Endodermal cell (in vitro differentiated cells): ENCODE measurements around the gene ZFYVE9. TPM values are rescaled to one million over a fixed set of nuclear protein-coding genes. Genes with fewer than 3 reads are reported as not detected.

Source experiments
- DNase-seq: peaks from one replicate; pipeline ENCODE4 v3.0.0-alpha.2; 2017
- H3K27ac ChIP-seq: 2 replicates; pipeline ENCODE4 v1.5.1; 2013; ENCODE audit warnings: mild to moderate bottlenecking, low read depth, low read length, moderate library complexity
- H3K27me3 ChIP-seq: 2 replicates; pipeline ENCODE4 v1.6.1; 2013; ENCODE audit warnings: mild to moderate bottlenecking, low read length, moderate library complexity; ENCODE audit not compliant: insufficient read depth, control insufficient read depth, poor library complexity, severe bottlenecking
- H3K36me3 ChIP-seq: 2 replicates; pipeline ENCODE4 v1.7.0; 2013; ENCODE audit warnings: mild to moderate bottlenecking, low read length, moderate library complexity; ENCODE audit not compliant: control insufficient read depth, insufficient read depth
- H3K4me1 ChIP-seq: one replicate; pipeline ENCODE4 v1.7.0; 2013; ENCODE audit warnings: low read length; ENCODE audit not compliant: control insufficient read depth, insufficient read depth
- H3K4me3 ChIP-seq: 2 replicates; pipeline ENCODE4 v1.5.1; 2013; ENCODE audit warnings: mild to moderate bottlenecking, low read length, moderate library complexity
- H3K9ac ChIP-seq: 2 replicates; pipeline ENCODE4 v1.6.1; 2013; ENCODE audit warnings: mild to moderate bottlenecking, low read length, moderate library complexity; ENCODE audit not compliant: poor library complexity, severe bottlenecking; ENCODE audit errors: extremely low read depth
- H3K9me3 ChIP-seq: 2 replicates; pipeline ENCODE4 v1.6.1; 2013; ENCODE audit warnings: mild to moderate bottlenecking, low read length, moderate library complexity; ENCODE audit not compliant: control insufficient read depth
- H3K27ac Mint-ChIP-seq: 2 replicates; pipeline ENCODE4 v1.8.0; 2020; ENCODE audit warnings: mixed read lengths
- H3K27me3 Mint-ChIP-seq: 2 replicates; pipeline ENCODE4 v1.8.0; 2021; ENCODE audit warnings: mild to moderate bottlenecking, mixed read lengths; ENCODE audit not compliant: insufficient read depth
- H3K36me3 Mint-ChIP-seq: 2 replicates; pipeline ENCODE4 v1.8.0; 2020; ENCODE audit warnings: low read depth, mixed read lengths
- H3K4me1 Mint-ChIP-seq: 2 replicates; pipeline ENCODE4 v1.8.0; 2020; ENCODE audit warnings: mixed read lengths
- H3K4me3 Mint-ChIP-seq: 2 replicates; pipeline ENCODE4 v1.8.0; 2020; ENCODE audit warnings: mild to moderate bottlenecking, moderate library complexity, mixed read lengths
- H3K9me3 Mint-ChIP-seq: 2 replicates; pipeline ENCODE4 v1.8.0; 2020; ENCODE audit warnings: mild to moderate bottlenecking, mixed read lengths
- WGBS, 2 experiments: methylation state at CpG; one replicate each; pipeline versions ENCODE4 v1.1.5 to v1.1.7; 2013; ENCODE audit warnings: missing lambda C conversion rate in 2 of 2, mixed read lengths in 1 of 2; ENCODE audit not compliant: insufficient coverage in 1 of 2, insufficient read length in 1 of 2; 5-methylcytosine and 5-hydroxymethylcytosine counted together
- total RNA-seq, 2 donors: library from RNA; stranded (reverse); fragmentation: NEBNext Ultra II Directional in 1 of 2; extraction: Animal tissue kit (Norgen Biotek cat#: 25700) in 1 of 2; gene quantifications; 2 replicates in 1 of 2; 3 replicates in 1 of 2; pipeline ENCODE4 v1.2.1, GENCODE V29; 2021
- TF ChIP-seq, protein P1 (sequence below): fragments of 200-600 bp; sonication (generic); conservative IDR thresholded peaks from 2 replicates; pipeline ENCODE4 v1.5.0; 2021; ENCODE audit warnings: antibody characterized with exemption, mild to moderate bottlenecking

ZFYVE9 gene
- total RNA-seq, 2 donors from 2014 or later: 34.3 to 40.5 TPM

GRCh38 chr1:52210044-52210443 is 68.2 kb downstream of the ZFYVE9 start:
- H3K9me3 Mint-ChIP-seq: no peaks in the 10 kb centered on the region
- H3K4me3 Mint-ChIP-seq: no peak overlapping the region
- no peaks in the 10 kb centered on the region for H3K27me3 Mint-ChIP-seq
- no peak overlapping the region for H3K27ac Mint-ChIP-seq
- Histone ChIP-seq H3K4me3 (no peak overlapping the region), H3K9me3 (peaks cover 6% of the 10 kb centered on the region), H3K27ac (no peak overlapping the region), H3K36me3 (no peaks in the 10 kb centered on the region), H3K9ac (no peak overlapping the region), H3K4me1 (no peaks in the 10 kb centered on the region), H3K27me3 (no peaks in the 10 kb centered on the region)
- WGBS, 2 experiments: 95 to 96% methylated on average over 2 to 3 of the region's 3 CpGs
- H3K4me1 Mint-ChIP-seq: peaks cover 4% of the 10 kb centered on the region
- H3K36me3 Mint-ChIP-seq: no peaks in the 10 kb centered on the region
- no peak for DNase-seq
- TF ChIP-seq, protein P1, sequence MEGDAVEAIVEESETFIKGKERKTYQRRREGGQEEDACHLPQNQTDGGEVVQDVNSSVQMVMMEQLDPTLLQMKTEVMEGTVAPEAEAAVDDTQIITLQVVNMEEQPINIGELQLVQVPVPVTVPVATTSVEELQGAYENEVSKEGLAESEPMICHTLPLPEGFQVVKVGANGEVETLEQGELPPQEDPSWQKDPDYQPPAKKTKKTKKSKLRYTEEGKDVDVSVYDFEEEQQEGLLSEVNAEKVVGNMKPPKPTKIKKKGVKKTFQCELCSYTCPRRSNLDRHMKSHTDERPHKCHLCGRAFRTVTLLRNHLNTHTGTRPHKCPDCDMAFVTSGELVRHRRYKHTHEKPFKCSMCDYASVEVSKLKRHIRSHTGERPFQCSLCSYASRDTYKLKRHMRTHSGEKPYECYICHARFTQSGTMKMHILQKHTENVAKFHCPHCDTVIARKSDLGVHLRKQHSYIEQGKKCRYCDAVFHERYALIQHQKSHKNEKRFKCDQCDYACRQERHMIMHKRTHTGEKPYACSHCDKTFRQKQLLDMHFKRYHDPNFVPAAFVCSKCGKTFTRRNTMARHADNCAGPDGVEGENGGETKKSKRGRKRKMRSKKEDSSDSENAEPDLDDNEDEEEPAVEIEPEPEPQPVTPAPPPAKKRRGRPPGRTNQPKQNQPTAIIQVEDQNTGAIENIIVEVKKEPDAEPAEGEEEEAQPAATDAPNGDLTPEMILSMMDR: no peak

DNA sequence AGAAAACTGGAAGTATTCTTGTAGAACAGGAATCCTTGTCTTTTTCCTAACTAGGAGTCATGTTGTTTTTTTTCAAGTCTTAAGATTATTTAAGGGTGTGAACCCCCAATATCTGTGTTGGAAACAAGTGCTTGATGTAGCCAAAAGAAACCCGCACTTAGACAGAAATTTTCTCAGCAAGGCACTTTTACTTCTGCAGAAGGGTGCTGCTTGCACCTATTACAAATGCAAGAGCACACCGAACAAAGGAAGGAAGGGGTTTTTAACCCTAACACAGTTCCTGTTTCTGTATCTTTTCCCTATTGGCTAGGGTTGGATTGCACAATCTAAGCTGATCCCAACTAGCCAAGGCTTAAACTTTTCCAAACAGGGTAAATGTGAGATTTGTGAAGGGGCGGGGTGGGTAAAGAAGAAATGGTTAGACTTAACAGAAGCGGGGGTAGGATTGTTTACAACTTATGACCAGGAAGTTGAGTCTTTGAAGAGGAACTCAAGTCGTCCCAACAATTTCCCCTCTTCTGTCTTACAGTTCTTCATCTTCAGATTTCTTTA is 75.1 kb downstream of the ZFYVE9 start:
- H3K4me3 ChIP-seq: peak overlapping the region; percentile 36
- no peak overlapping the region for H3K27ac Mint-ChIP-seq
- H3K36me3 Mint-ChIP-seq: peaks cover 43% of the 10 kb centered on the region
- no peak overlapping the region for H3K9ac ChIP-seq
- H3K9me3 Mint-ChIP-seq: peaks cover 34% of the 10 kb centered on the region
- H3K27me3 ChIP-seq: no peaks in the 10 kb centered on the region
- H3K9me3 ChIP-seq: peaks cover 54% of the 10 kb centered on the region
- DNase-seq: no peak
- no peak overlapping the region for H3K27ac ChIP-seq
- WGBS, 2 experiments: 93 to 94% methylated on average over 5 of the region's 5 CpGs
- H3K4me1 ChIP-seq: no peaks in the 10 kb centered on the region
- TF ChIP-seq, protein P1: no peak
- H3K4me3 Mint-ChIP-seq: no peak overlapping the region
- peaks cover 2% of the 10 kb centered on the region for H3K4me1 Mint-ChIP-seq
- H3K36me3 ChIP-seq: peaks cover 23% of the 10 kb centered on the region
- H3K27me3 Mint-ChIP-seq: no peaks in the 10 kb centered on the region

- Mint-ChIP-seq H3K4me1 (peaks cover 11% of the 10 kb centered on the region), H3K27ac (no peak overlapping the region), H3K4me3 (no peak overlapping the region), H3K36me3 (peaks cover 49% of the 10 kb centered on the region), H3K27me3 (no peaks in the 10 kb centered on the region), H3K9me3 (peaks cover 34% of the 10 kb centered on the region)
- Histone ChIP-seq H3K9me3 (peaks cover 46% of the 10 kb centered on the region), H3K27me3 (no peaks in the 10 kb centered on the region), H3K36me3 (no peaks in the 10 kb centered on the region), H3K4me1 (no peaks in the 10 kb centered on the region), H3K9ac (no peak overlapping the region), H3K27ac (no peak overlapping the region), H3K4me3 (no peak overlapping the region)
- TF ChIP-seq, protein P1: no peak
- WGBS, 2 experiments: 90 to 93% methylated on average over 9 to 10 of the region's 10 CpGs
- no peak for DNase-seq
Measured at GRCh38 chr1:52225174-52225573, 83.3 kb downstream of the ZFYVE9 start.
